Hair follicular keratinocyte (primary cell): ENCODE data around the gene ARRDC1. TPM values are rescaled to one million over a fixed set of nuclear protein-coding genes. Genes with fewer than 3 reads are reported as not detected.

Source experiments
- total RNA-seq: library from RNA; depleted of rRNA; stranded (reverse); fragments of >200 nt; gene quantifications from 2 replicates; pipeline ENCODE4 v1.2.3, GENCODE V29; 2015

ARRDC1 gene, protein sequence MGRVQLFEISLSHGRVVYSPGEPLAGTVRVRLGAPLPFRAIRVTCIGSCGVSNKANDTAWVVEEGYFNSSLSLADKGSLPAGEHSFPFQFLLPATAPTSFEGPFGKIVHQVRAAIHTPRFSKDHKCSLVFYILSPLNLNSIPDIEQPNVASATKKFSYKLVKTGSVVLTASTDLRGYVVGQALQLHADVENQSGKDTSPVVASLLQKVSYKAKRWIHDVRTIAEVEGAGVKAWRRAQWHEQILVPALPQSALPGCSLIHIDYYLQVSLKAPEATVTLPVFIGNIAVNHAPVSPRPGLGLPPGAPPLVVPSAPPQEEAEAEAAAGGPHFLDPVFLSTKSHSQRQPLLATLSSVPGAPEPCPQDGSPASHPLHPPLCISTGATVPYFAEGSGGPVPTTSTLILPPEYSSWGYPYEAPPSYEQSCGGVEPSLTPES
- 120 and 143 TPM in 2 replicates for total RNA-seq

GRCh38 chr9:137605121-137606004, at the start of gene ARRDC1:
Gene ARRDC1, plus strand, starts transcription at chr9:137605686. Its CDS starts 32 bp downstream, at chr9:137605718.

DNA sequence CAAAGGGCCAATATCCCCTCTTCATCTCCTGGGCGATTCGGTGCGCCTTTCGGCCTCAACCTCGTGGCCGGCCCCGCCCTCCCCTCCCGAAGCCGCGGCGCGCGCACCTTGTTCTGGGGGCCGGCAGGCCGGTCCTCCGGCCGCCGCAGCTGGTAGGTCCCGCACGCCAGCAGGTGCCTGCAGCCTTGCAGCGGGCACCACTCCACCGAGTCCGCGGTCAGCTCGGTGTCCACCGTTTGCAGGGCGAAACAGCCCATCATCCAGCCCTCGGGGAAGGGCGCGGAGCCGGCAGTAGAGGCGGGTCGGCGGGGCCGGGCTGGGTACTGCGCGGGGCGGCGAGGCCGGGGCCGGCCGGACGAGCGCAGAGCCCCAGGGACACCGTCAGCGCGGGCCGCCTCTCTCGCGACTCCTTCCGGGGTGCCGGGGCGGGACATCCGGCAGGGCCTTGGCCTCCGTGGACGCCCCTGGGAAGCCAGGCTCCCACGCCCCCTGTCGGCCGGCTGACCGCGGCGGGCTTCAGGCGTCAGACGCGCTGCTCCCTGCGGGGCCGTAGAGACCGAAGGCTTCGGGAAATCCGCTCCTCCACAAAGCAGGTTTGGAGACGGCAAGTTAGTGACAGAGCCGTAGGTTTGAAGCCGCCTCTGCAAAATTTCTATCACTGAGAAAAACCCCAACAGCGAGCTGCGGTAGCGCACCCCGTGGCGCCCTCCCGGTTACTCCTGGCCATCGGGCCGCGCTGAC, 26.8 kb upstream of the ARRDC1 start, which contains the start of gene DPH7:
DPH7 (minus strand) TSS at position 408 of the 741 bp plus-strand sequence; CDS start at position 260, 148 bp downstream.

GRCh38 chr9:137590469-137591383, 14.8 kb upstream of the ARRDC1 start, which contains the start of gene ZMYND19:
Gene ZMYND19, minus strand, starts transcription at chr9:137590512. Its CDS starts 249 bp downstream, at chr9:137590263.

DNA sequence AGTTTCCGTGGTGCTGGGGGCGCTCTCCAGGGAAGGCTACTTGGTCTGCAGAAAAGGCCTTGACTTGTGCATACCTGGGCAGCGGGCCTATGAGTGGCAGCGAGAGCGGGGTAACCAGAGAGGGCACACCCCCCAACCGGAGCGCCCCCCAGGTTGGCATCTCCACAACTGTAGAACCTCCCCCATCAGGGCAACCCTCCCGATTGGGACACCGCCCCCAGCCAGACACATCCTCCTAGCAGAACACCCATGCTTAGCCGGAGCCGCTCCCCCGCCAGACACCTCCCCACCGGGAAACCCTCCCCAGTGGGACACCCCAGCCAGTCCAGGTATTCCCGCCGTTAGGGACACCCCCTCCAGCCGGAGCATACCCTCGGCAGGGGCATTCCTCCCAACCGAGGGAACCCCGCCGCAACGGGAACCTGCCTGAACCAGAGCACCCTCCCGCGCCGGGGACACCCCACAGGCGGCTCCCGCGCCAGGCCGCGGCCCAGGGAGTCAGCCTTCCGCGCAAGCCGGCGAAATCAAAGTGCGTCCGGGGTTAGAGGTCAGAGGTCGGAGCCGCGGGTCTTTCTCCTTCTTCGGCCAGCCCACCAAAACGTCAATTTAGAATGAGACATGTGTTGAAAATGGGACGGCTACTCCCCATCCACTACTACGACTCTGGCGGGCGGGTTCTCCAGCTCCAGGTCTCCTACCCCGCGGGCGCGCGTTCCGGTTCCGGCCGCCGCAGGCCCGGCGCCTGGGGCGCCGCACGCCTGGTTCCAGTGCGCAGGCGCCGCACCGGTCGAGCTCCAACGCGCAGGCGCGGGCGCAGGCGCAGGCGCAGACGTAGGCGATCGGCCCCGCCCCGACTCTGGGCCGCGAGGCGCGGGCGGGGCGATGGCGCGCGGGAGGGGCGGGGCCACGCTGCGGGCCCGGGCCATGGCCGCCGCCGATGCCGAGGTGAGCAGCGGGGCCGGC, 12.9 kb downstream of the ARRDC1 start, which contains the start of gene EHMT1:
EHMT1 (plus strand) TSS at position 901 of the 963 bp plus-strand sequence; CDS start at position 925, 24 bp downstream.

Other genes with a start within 250 kb of the ARRDC1 start
- 4.6 and 8.9 TPM in 2 replicates for gene EXD3, start 182.5 kb upstream of the ARRDC1 start, total RNA-seq
- 0.31 TPM in 1 of 2 replicates, not detected in the other for gene NOXA1, start 182.3 kb upstream of the ARRDC1 start, total RNA-seq
- gene ENTPD8, start 164.3 kb upstream of the ARRDC1 start, total RNA-seq, result not detected in 2 replicates
- 48.9 and 50.7 TPM in 2 replicates for gene NSMF, start 146.4 kb upstream of the ARRDC1 start, total RNA-seq
- gene PNPLA7, start 55.3 kb upstream of the ARRDC1 start, total RNA-seq, result 0.11 and 0.31 TPM in 2 replicates
- 107 and 108 TPM in 2 replicates for gene MRPL41, start 53.8 kb upstream of the ARRDC1 start, total RNA-seq
- gene DPH7, start 26.8 kb upstream of the ARRDC1 start, total RNA-seq, result 28.7 and 37.0 TPM in 2 replicates
- gene ZMYND19, start 15.2 kb upstream of the ARRDC1 start, total RNA-seq, result 24.8 and 42.8 TPM in 2 replicates
- 42.6 and 44.9 TPM in 2 replicates for gene EHMT1, start 13.3 kb downstream of the ARRDC1 start, total RNA-seq